NB4 (cell line): ENCODE results near the gene ZFHX2.

Source experiments
- CTCF ChIP-seq: IDR thresholded peaks from one replicate; pipeline ENCODE4 v1.5.1; 2012; ENCODE audit warnings: low read depth, low read length
- MAX ChIP-seq: IDR thresholded peaks from 2 replicates; pipeline ENCODE4 v1.6.1; 2011; ENCODE audit warnings: low read depth, low read length
- MYC ChIP-seq: IDR thresholded peaks from 2 replicates; pipeline ENCODE4 v1.6.1; 2011; ENCODE audit warnings: low read depth, low read length
- POLR2A ChIP-seq: IDR thresholded peaks from 2 replicates; pipeline ENCODE4 v1.6.1; 2011; ENCODE audit warnings: mild to moderate bottlenecking; ENCODE audit not compliant: insufficient read length; ENCODE audit errors: extremely low read depth

GRCh38 chr14:23550131-23550811 is 1.3 kb downstream of the ZFHX2 start:
- no peak for TF ChIP-seq CTCF
- no peak for TF ChIP-seq MYC
- no peak for TF ChIP-seq POLR2A
- TF ChIP-seq MAX: no peak
